Measurements from ENCODE around the gene F3. TPM values are rescaled to one million over a fixed set of nuclear protein-coding genes. Genes with fewer than 3 reads are reported as not detected.

The F3 gene
- total RNA-seq, 3 donors from 2014 or later (not counting 1 experiment from before 2014, with no cell fraction given) = 1.9 to 2.5 TPM; not detected in 1

DNA sequence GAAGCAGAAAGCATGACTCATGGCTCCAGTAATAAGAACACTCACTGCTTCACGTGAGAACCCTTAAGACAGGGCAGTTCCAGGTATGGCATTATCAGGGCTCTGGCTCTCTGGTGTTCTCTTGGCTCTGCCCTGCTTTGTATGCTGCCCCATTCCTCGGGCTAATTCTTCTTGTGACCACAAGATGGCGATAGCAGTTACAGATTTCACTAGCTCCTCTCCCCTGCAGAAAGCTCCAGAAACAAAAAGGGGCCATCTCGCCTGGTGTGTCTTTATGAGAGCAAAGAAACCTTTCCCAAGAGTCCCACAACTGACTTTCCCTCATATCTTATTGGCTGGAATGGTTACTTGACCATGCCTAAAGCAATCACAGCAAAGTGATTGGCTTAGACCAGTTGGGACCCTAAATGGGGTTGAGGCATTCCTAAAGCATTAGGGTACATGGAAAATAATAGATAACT, 60.1 kb downstream of the F3 start:
- TF ChIP-seq, protein P1, sequence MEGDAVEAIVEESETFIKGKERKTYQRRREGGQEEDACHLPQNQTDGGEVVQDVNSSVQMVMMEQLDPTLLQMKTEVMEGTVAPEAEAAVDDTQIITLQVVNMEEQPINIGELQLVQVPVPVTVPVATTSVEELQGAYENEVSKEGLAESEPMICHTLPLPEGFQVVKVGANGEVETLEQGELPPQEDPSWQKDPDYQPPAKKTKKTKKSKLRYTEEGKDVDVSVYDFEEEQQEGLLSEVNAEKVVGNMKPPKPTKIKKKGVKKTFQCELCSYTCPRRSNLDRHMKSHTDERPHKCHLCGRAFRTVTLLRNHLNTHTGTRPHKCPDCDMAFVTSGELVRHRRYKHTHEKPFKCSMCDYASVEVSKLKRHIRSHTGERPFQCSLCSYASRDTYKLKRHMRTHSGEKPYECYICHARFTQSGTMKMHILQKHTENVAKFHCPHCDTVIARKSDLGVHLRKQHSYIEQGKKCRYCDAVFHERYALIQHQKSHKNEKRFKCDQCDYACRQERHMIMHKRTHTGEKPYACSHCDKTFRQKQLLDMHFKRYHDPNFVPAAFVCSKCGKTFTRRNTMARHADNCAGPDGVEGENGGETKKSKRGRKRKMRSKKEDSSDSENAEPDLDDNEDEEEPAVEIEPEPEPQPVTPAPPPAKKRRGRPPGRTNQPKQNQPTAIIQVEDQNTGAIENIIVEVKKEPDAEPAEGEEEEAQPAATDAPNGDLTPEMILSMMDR (IDR thresholded peaks at IDR 0.05) = peak; percentile 81
- Histone ChIP-seq H3K4me1 (ENCODE audit: control insufficient read depth, insufficient read depth, low read length) (no peaks in the 10 kb centered on the region), H3K27ac (ENCODE audit: low read length) (no peak overlapping the region), H3K36me3 (ENCODE audit: control insufficient read depth, insufficient read depth, low read length) (peaks cover 5% of the 10 kb centered on the region), H3K4me3 (ENCODE audit: low read length) (no peak overlapping the region), H3K9me3 (ENCODE audit: control insufficient read depth, insufficient read depth, low read length) (no peaks in the 10 kb centered on the region), H3K27me3 (ENCODE audit: control insufficient read depth, insufficient read depth, low read length) (no peaks in the 10 kb centered on the region)
- Mint-ChIP-seq H3K36me3 (peaks cover 17% of the 10 kb centered on the region), H3K27me3 (ENCODE audit: low read depth in 2 of 2) (no peaks in the 10 kb centered on the region), H3K9me3 (no peaks in the 10 kb centered on the region), H3K27ac (no peak overlapping the region), H3K4me3 (no peak overlapping the region), H3K4me1 (peaks cover 0 to 2% of the 10 kb centered on the region in 2 donors)
- ATAC-seq (peak; percentile 78 to 83 (median 80)), DNase-seq (peak in 1 of 2 donors; percentile 74)
- 16% methylated on average over 4 of the region's 4 CpGs for WGBS (ENCODE audit: insufficient coverage)
- intact Hi-C loops (cut with micrococcal nuclease) = loop anchor here (1.0 kb wide), 1 partner anchor 325 kb away; no protein-coding TSS in a partner anchor

DNA sequence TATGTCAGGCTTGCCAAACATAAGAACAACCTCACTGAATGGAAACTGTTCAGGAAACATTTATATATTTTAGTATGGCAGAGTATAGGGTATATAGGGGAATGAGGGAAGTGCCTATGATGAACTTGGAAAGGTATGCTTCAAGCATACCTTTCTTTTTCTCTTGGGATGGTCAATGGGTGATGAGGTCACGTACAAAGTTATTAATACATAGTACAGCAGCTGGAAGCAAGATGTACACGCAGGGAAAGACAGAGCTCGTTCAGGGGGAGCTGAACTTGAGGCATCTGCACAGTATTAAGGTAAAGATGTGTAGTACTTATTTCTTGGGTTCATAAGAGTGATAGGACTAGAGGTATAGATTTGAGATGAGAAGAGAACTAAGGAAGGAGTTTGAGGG, 61.9 kb downstream of the F3 start:
- no peak overlapping the region for H3K4me3 ChIP-seq (ENCODE audit: low read length)
- DNase-seq = no peak
- H3K27ac ChIP-seq (ENCODE audit: low read length) = no peak overlapping the region
- no peaks in the 10 kb centered on the region for H3K4me1 Mint-ChIP-seq
- no peaks in the 10 kb centered on the region for H3K27me3 Mint-ChIP-seq (ENCODE audit: low read depth in 2 of 2)
- no peaks in the 10 kb centered on the region for H3K9me3 ChIP-seq (ENCODE audit: control insufficient read depth, insufficient read depth, low read length)
- no peak overlapping the region for H3K27ac Mint-ChIP-seq
- peaks cover 9% of the 10 kb centered on the region for H3K36me3 ChIP-seq (ENCODE audit: control insufficient read depth, insufficient read depth, low read length)
- no peaks in the 10 kb centered on the region for H3K4me1 ChIP-seq (ENCODE audit: control insufficient read depth, insufficient read depth, low read length)
- no peaks in the 10 kb centered on the region for H3K9me3 Mint-ChIP-seq
- no peak for ATAC-seq
- no peaks in the 10 kb centered on the region for H3K27me3 ChIP-seq (ENCODE audit: control insufficient read depth, insufficient read depth, low read length)
- WGBS (ENCODE audit: insufficient coverage) = 97% methylated on average over 3 of the region's 3 CpGs
- H3K36me3 Mint-ChIP-seq = peaks cover 17% of the 10 kb centered on the region
- intact Hi-C loops (cut with micrococcal nuclease) = no loop called here
- H3K4me3 Mint-ChIP-seq = no peak overlapping the region
- TF ChIP-seq, protein P1 (IDR thresholded peaks at IDR 0.05) = no peak

Other genes with a start within 250 kb of the F3 start
- 10 to 100 TPM; 22.3 to 29.5 (median 27.6) TPM for gene ABCD3, start 123.4 kb downstream of the F3 start, total RNA-seq

All from natural killer cell (primary cell).